Gastrocnemius medialis (tissue), 4 donors: ENCODE data around the gene CARD11.

ENCODE experiments used
- CTCF ChIP-seq, 5 experiments: fragments of 450-650 bp in 3 of 5; fragments of 200-600 bp in 2 of 5; sonication (generic) in 2 of 5; IDR thresholded peaks in 4 of 5; conservative IDR thresholded peaks in 1 of 5; 1 replicate in 4 of 5; 2 replicates in 1 of 5; pipeline ENCODE4 v1.5.1; 2016 to 2019; ENCODE audit warnings: antibody characterized with exemption in 5 of 5, mild to moderate bottlenecking in 3 of 5, moderate library complexity in 3 of 5
- POLR2A ChIP-seq, 2 donors: fragments of 450-650 bp; IDR thresholded peaks; one replicate each; pipeline ENCODE4 v1.6.1; 2017; ENCODE audit warnings: antibody characterized with exemption in 2 of 2, mild to moderate bottlenecking in 2 of 2, moderate library complexity in 2 of 2

GRCh38 chr7:2861509-2861908, 182.2 kb downstream of the CARD11 start:
- TF ChIP-seq CTCF (IDR thresholded peaks at IDR 0.05 in 4 of 5, conservative IDR thresholded peaks at IDR 0.05 in 1 of 5) (no peak), POLR2A (IDR thresholded peaks at IDR 0.05) (no peak)
